ENCODE measurements around the gene SYT1.

Gene SYT1

GRCh38 chr12:79217306-79217705, 352.7 kb downstream of the SYT1 start:
- DNase-seq (ENCODE audit: low read depth in 2 of 2): no peak

GRCh38 chr12:79223210-79223609, 358.6 kb downstream of the SYT1 start:
- DNase-seq (ENCODE audit: low read depth in 2 of 2): no peak

- DNase-seq (ENCODE audit: low read depth in 2 of 2): no peak
Measured at GRCh38 chr12:79223761-79224160, 359.2 kb downstream of the SYT1 start.

- no peak for DNase-seq (ENCODE audit: low read depth in 2 of 2)
Measured at GRCh38 chr12:79227091-79227490, 362.5 kb downstream of the SYT1 start.

GRCh38 chr12:79227646-79228045, 363.1 kb downstream of the SYT1 start:
- DNase-seq (ENCODE audit: low read depth in 2 of 2): no peak

- DNase-seq (ENCODE audit: low read depth in 2 of 2): no peak
Measured at GRCh38 chr12:79233341-79233781, 368.8 kb downstream of the SYT1 start.

- no peak for DNase-seq (ENCODE audit: low read depth in 2 of 2)
Measured at GRCh38 chr12:79236920-79237319, 372.3 kb downstream of the SYT1 start.

GRCh38 chr12:79238246-79238645, 373.7 kb downstream of the SYT1 start:
- DNase-seq (ENCODE audit: low read depth in 2 of 2): no peak

GRCh38 chr12:79247494-79247893, 382.9 kb downstream of the SYT1 start:
- no peak for DNase-seq (ENCODE audit: low read depth in 2 of 2)

- no peak for DNase-seq (ENCODE audit: low read depth in 2 of 2)
Measured at GRCh38 chr12:79250186-79250585, 385.6 kb downstream of the SYT1 start.

- DNase-seq (ENCODE audit: low read depth in 2 of 2): no peak
Measured at GRCh38 chr12:79250960-79251755, 386.6 kb downstream of the SYT1 start.

- no peak for DNase-seq (ENCODE audit: low read depth in 2 of 2)
Measured at GRCh38 chr12:79252358-79253075, 387.9 kb downstream of the SYT1 start.

GRCh38 chr12:79255288-79255687, 390.7 kb downstream of the SYT1 start:
- DNase-seq (ENCODE audit: low read depth in 2 of 2): peak; percentile 59 to 67

- DNase-seq (ENCODE audit: low read depth in 2 of 2): no peak
Measured at GRCh38 chr12:79260923-79261322, 396.3 kb downstream of the SYT1 start.

GRCh38 chr12:79262938-79263337, 398.4 kb downstream of the SYT1 start:
- no peak for DNase-seq (ENCODE audit: low read depth in 2 of 2)

- DNase-seq (ENCODE audit: low read depth in 2 of 2): no peak
Measured at GRCh38 chr12:79266343-79267144, 402.0 kb downstream of the SYT1 start.

GRCh38 chr12:79267580-79267979, 403.0 kb downstream of the SYT1 start:
- no peak for DNase-seq (ENCODE audit: low read depth in 2 of 2)

GRCh38 chr12:79274501-79275064, 410.0 kb downstream of the SYT1 start:
- no peak for DNase-seq (ENCODE audit: low read depth in 2 of 2)

- DNase-seq (ENCODE audit: low read depth in 2 of 2): no peak
Measured at GRCh38 chr12:79275631-79276030, 411.1 kb downstream of the SYT1 start.

GRCh38 chr12:79283364-79283763, 418.8 kb downstream of the SYT1 start:
- no peak for DNase-seq (ENCODE audit: low read depth in 2 of 2)

GRCh38 chr12:79288911-79289310, 424.3 kb downstream of the SYT1 start:
- no peak for DNase-seq (ENCODE audit: low read depth in 2 of 2)

GRCh38 chr12:79291711-79292110, 427.1 kb downstream of the SYT1 start:
- DNase-seq (ENCODE audit: low read depth in 2 of 2): no peak

Measured in fibroblast of skin of left biceps (primary cell).